Measurements from ENCODE around the gene DBH. TPM values are rescaled to one million over a fixed set of nuclear protein-coding genes. Genes with fewer than 3 reads are reported as not detected.

The DBH gene
- total and polyA plus RNA-seq, 2 of the 13 experiments (the other 11 are each of a cell fraction or from before 2014, with no cell fraction given), result not detected

- TF ChIP-seq ZNF768 (CRISPR knock-in tag; IDR thresholded peaks at IDR 0.05) (peak; percentile 31; the same call in 1 of the 2 replicates), SP5 (CRISPR knock-in tag; IDR thresholded peaks at IDR 0.05; ENCODE audit: borderline replicate concordance, low read depth) (peak; percentile 65), RBM39 (IDR thresholded peaks at IDR 0.05; ENCODE audit: low read depth, low read length, poor library complexity, severe bottlenecking) (no peak), ELF3 (CRISPR knock-in tag; IDR thresholded peaks at IDR 0.05) (peak; percentile 64; the same call in 1 of the 2 replicates), SALL1 (CRISPR knock-in tag; IDR thresholded peaks at IDR 0.05) (peak; percentile 90), BRCA1 (CRISPR knock-in tag; IDR thresholded peaks at IDR 0.05) (no peak), HMG20B (CRISPR knock-in tag; conservative IDR thresholded peaks at IDR 0.05) (0 out of 2 replicates have a peak, but pooled peaks have one; percentile 36), MAZ (IDR thresholded peaks at IDR 0.05; ENCODE audit: borderline replicate concordance, low read depth, low read length) (no peak; the same call in 1 of the 2 replicates), MAZ (CRISPR knock-in tag; IDR thresholded peaks at IDR 0.05; ENCODE audit: low read depth) (peak; percentile 71; the same call in 1 of the 2 replicates), RBAK (CRISPR knock-in tag; IDR thresholded peaks at IDR 0.05) (no peak), THAP7 (CRISPR knock-in tag; IDR thresholded peaks at IDR 0.05) (0 out of 2 replicates have a peak, but pooled peaks have one; percentile 54), ATF7 (IDR thresholded peaks at IDR 0.05) (no peak), ATF7 (CRISPR knock-in tag; IDR thresholded peaks at IDR 0.05) (no peak), ARID2 (CRISPR knock-in tag; IDR thresholded peaks at IDR 0.05; ENCODE audit: borderline replicate concordance) (no peak), ZC3H13 (CRISPR knock-in tag; IDR thresholded peaks at IDR 0.05) (peak; percentile 92), ZNF430 (CRISPR knock-in tag; IDR thresholded peaks at IDR 0.05) (no peak), HNF4A (CRISPR knock-in tag; IDR thresholded peaks at IDR 0.05) (peak; percentile 98), SRY (CRISPR knock-in tag; IDR thresholded peaks at IDR 0.05) (peak; percentile 80; the same call in 1 of the 2 replicates), MYNN (CRISPR knock-in tag; IDR thresholded peaks at IDR 0.05; ENCODE audit: low read depth) (0 out of 2 replicates have a peak, but pooled peaks have one; percentile 47), ZBTB25 (CRISPR knock-in tag; IDR thresholded peaks at IDR 0.05) (0 out of 2 replicates have a peak, but pooled peaks have one; percentile 45), FOXC1 (CRISPR knock-in tag; IDR thresholded peaks at IDR 0.05; ENCODE audit: borderline replicate concordance) (peak; percentile 77; the same call in 1 of the 2 replicates), ARNT2 (CRISPR knock-in tag; IDR thresholded peaks at IDR 0.05; ENCODE audit: low read depth) (peak; percentile 30; the same call in 1 of the 2 replicates), ZGPAT (CRISPR knock-in tag; IDR thresholded peaks at IDR 0.05) (peak; percentile 81), FOXA1 (IDR thresholded peaks at IDR 0.05) (0 out of 2 replicates have a peak, but pooled peaks have one; percentile 6), FOXA1 (CRISPR knock-in tag; IDR thresholded peaks at IDR 0.05) (peak; percentile 82), ZNF652 (CRISPR knock-in tag; IDR thresholded peaks at IDR 0.05; ENCODE audit: borderline replicate concordance, low read depth) (no peak), MAFF (IDR thresholded peaks at IDR 0.05; ENCODE audit: low read depth, low read length) (no peak), NKX3-1 (CRISPR knock-in tag; IDR thresholded peaks at IDR 0.05) (peak; percentile 25; the same call in 1 of the 2 replicates), NR2C2 (CRISPR knock-in tag; IDR thresholded peaks at IDR 0.05; ENCODE audit: borderline replicate concordance) (peak; percentile 80)
Measured at GRCh38 chr9:133658442-133659431, 22.6 kb downstream of the DBH start (continued).

All from HepG2 (cell line).